ENCODE results near the gene FAM184A.
A peak's percentile ranks its signal among the peaks of the same experiment; 100 is the strongest.

FAM184A gene

DNA sequence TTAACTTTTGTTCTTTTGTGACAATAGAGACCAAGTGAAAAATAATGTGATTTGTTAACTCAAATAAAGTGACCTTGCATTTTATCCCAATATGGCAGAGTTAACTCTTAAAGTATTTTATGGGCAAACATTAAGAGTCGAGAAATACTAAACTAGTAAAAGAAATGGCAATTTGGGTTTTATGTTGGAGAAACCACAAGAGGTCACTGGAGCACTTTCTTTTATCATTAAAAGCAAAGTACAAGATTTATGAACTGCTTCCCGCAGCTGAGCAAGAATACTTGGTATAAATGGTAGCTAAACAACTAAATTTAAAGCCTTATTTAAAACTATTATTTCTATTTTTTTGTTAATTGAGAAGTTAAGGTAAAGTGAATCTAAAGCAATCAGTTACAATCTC is 110.0 kb downstream of the FAM184A start:
- DNase-seq (ENCODE audit: low read depth, low spot score), result peak; percentile 22

DNA sequence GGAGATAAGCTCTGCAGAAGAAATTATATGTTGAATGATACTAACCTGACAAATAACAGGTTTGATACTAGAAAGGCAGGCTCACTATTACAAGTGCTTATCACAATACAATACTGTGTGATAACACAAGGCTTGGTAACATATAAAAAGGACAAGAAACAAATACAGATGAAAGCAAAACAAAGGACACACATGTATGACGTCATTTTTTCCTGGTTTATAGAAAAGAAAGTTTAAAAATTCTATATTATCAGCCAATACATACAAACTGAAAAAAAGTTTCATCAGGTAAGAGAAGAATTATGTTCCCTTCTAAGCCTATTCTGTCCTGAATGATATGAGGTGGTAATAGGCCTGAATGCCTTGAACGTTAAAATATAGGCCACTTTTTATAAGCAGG is 111.2 kb downstream of the FAM184A start:
- no peak for DNase-seq (ENCODE audit: low read depth, low spot score)

DNA sequence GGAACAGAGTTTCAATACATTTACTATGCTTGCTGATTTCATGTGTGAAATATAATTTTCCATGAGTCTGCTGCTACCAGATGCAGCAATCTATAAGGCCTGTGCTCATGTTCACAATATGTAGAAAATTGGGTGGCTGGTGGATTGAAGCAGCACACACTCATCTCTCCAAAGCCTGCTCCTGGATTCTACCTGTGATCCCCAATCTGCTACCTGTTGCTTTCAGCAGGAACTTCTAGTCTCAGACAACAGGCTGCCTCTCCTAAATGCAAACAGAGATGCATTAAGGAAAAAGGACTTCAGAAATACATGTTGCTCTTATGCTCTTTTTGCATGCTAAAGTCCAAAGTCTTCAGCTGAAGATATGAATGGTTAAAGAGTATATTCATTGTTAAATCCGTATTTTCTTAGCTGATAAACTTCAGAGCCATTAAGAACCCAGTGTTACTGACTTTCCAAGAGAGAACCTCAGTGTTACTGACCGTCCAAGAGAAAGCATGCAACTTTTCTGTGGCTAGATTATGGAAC is 112.6 kb downstream of the FAM184A start:
- DNase-seq (ENCODE audit: low read depth, low spot score), result no peak

DNA sequence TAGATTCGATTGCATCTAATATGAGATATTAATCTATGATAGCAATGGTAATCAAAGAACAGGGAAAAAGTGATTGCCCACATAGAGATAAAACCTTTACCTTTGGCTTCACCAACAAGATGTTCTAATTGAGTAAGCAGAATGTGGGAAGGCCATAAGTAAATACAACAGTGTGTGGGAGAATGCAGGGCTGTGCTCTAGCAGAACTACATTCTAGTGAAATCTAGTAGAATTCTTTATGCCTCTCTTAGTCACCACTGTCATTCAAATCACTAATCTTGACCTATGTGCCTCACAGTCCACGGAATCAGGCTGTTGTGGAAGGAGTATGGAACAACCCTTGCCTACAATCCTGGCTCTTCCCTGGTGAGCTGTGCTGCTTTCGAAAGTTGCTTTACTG is 113.1 kb downstream of the FAM184A start:
- no peak for DNase-seq (ENCODE audit: low read depth, low spot score)

DNA sequence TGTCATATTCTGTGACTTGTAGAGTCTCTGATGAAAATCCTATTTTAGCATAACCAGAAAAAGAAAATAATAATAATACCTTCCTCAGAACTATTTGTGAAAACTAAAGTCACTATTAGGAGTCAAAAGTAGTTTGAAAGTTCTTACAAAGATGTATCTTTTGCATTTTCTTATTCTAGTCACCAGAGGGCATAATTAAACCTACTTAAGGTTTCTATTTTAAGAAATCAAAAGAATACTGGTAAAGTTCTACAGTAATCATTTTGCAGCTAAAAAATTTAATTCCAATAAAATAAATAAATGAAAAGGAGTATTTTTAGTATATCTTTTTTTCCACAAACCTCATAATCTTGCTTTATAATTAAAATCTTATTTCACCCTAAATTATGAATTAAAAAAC is 115.5 kb downstream of the FAM184A start:
- no peak for DNase-seq (ENCODE audit: low read depth, low spot score)

DNA sequence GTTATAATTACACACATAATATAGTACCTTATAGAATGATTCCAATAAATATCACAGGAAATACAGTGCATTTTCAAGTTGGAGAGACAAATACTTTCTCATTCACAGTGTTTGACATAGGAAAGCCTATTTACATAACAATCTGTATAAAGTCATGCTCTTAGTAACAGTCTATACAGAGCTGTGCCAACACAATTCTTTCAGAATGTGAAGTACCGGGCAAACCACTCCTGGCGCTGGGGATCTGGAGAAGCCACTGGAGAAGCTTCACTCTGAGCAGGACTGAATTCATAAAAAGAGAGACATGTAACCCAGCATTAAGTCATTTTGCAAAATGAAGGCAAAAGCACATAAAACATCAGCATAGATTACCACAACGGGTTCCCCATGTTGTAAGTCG is 118.6 kb downstream of the FAM184A start:
- DNase-seq (ENCODE audit: low read depth, low spot score), result peak; percentile 11

DNA sequence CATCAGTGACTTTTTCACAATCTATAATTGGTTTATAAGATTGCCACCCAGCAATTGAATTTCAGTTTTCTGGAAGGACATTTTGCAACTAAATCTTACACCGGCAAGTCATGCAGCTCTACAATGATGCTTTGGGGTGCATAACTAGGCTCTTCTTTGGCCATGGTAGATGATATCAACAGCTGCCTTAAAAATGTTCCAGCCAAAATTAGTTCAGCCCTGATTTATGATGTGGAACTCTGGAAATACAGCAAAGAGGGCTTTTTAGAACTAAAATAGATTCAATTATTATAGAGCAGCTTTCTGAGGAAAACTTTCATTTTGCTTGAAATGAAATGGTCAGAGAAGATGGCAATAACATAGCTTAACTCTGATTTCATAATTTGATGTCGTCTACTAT is 125.1 kb downstream of the FAM184A start:
- no peak for DNase-seq (ENCODE audit: low read depth, low spot score)

DNA sequence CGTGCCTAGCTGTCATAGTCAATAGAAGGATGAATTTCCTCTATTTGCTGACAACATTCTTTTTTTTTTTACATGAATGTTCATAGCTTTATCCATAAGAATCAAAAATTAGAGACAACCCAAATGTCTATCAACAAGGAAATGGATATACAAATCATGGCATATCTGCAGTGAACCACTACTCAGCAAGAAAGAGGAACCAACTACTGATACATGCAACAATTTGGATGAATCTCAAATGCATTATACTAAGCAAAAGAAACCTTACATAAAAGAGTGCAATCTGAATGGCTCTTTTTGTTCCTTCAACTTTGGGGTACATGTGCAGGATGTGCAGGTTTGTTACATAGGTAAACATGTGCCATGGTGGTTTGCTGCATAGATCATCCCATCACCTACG is 125.8 kb downstream of the FAM184A start:
- no peak for DNase-seq (ENCODE audit: low read depth, low spot score)

DNA sequence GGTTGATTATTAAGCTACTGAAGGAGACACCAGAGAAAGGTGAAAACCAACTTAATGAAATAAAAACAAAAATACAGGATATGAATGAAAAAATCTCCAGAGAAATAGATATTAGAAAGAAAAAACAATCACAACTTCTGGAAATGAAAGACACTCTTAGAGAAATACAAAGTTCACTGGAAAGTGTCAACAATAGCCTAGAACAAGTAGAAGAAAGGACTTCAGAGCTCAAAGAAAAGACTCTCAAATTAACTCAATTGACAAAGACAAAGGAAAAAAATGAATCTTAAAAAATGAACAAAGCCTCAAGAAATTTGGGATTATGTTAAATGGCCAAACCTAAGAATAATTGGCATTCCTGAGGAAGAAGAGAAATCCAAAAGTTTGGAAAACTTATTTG is 133.2 kb downstream of the FAM184A start:
- no peak for DNase-seq (ENCODE audit: low read depth, low spot score)

DNA sequence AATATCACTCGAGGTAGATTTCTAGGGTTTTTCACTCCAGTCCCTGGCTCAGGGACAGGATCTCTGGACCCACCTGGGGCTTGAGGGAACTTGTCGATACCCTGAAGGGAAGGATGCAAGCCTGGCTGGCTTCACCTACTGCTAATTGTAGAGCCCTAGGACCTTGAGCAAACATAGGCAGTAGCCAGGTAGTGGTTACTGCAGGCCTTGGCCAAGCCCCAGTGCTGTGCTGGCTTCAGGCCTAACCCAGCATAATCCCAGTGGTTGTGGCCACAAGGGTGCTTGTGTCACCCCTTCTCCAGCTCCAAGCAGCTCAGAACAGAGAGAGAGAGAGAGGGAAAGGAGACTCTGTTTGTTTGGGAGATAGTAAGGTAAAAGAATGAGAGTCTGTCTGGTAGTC is 137.7 kb downstream of the FAM184A start:
- DNase-seq (ENCODE audit: low read depth, low spot score), result peak; percentile 31

DNA sequence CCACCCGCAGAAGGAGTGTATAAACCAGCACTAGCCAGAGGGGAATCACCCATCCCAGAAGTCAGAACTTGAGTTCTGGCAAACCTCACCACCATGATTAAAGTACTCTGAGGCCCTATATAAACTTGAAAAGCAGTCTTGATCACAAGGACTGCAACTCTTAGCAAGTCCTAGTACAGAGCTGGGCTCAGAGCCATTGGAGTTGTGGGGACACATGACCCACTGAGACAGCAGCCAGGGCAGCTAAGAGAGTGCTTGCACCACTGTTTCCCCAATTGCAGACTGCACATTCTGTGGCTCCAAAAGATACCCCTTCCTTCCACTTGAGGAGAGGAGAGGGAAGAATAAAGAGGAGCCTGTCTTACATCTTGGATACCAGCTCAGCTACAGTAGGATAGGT is 138.8 kb downstream of the FAM184A start:
- DNase-seq (ENCODE audit: low read depth, low spot score), result no peak

DNA sequence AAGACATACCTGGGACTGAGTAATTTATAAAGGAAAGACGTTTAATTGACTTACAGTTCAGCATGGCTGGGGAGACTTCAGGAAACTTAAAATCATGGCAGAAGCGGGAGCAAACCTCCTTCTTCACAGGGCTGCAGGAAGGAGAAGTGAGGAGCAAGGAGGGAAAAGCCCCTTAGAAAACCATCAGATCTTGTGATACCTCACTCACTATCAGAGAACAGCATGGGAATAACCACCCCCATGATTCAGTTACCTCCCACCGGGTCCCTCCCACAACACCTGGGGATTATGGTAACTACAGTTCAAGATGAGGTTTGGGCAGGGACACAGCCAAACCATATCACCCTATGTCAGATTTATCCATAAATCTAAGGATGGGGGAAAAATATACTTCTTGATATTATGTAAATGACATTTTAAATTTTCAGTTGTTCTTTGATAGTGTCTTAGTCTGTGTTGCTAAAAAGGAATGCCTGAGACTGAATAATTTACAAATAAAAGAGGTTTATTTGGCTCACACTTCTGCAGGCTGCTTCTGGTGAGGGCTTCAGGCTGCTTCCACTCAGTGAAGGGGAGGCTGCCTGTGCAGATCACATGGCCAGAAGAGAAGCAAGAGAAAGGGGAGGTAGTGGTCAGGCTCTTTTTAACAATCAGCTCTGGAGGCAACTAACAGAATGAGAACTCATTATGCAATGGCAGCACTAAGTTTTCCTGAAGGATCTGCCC is 142.3 kb downstream of the FAM184A start:
- DNase-seq (ENCODE audit: low read depth, low spot score), result no peak

DNA sequence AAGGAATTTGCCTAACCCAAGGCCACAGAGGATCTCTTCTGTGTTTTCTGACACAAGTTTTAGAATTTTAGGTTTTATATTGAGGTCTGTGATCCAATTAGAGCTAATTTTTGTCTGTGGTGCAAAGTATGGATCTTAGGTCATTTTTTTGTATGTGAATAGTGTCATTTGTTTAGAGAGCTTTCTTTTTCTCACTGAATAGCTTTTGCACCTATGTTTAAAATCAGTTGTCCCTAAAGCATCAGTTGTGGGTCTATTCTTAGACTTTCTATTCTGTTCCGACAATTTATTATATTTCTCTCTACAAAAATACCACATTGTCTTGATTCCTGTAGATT is 143.2 kb downstream of the FAM184A start:
- no peak for DNase-seq (ENCODE audit: low read depth, low spot score)

DNA sequence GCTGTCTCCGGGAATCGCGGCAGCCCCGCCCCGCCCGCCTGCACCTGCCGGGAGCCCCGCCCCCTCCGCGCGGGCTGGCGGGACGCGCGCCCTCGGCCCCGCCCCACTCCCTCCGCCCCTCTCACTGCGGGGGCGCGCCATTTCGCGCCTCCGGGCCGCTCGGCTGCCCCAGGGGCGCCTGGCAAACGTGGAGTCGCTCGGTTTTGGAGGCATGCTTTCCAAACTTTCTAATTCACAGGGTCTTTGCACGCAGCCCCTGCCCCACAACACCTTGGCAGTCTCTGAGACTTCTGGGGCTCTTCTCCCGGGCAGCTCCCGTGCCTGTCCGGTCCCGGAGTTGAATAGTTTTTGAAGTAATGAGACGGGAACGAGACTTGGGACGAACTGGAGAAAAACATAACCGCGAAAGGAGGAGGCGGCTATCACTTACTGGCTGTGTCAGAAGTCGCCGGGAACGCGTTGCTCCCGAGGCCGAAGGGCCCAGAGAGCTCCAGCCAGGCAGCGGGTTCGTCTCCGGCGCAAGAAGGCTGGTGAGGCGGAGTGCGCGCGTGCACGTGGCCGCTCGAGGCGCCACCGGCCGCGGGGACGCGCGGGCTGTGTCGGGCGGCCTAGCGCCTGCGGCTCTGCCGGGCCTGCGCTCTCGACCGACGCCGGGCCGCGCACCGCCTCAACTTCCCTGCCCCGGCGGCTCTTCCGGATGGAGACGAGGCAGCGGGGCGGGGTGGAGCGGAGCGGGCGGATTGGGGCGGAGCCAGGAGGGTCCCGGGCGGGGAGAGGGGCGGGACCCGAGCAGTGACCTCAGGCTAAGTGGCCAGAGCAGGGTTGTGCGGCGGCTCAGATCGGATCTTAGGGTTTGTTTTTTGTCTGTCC is 143.8 kb downstream of the FAM184A start, which contains the start of gene MCM9:
Gene MCM9, minus strand, starts transcription at position 699 of the 870 bp plus-strand sequence. CDS start 3,436 bp downstream, outside the sequence.
- peak; percentile 97 for DNase-seq (ENCODE audit: low read depth, low spot score)

DNA sequence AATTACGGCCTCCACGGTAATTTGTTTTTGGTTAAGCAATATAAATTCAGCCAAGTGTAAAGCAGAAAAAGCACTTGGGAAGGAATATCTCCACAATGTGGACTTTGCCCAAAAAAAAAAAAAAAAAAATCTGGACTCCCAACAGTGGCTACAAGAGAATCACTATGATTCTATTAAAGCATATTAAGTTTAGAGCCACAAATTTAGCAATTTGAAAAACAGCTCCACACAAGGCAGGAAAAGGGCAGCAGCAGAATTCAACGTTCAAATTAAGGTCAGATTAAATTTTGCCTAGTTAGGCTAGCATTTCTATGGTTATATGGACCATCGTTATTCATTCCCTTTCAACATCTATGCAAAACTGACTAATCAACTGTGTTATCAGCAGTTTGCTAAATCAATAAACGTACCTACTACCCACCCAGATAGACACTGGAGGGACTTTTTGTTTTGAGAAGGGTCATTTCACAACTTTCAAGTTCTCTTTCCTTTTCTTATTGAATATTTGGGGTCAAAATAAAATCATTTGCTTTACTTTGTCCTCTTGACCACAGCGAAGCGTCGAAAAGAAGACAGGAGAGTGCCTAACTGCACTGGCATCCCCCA is 144.5 kb downstream of the FAM184A start:
- DNase-seq (ENCODE audit: low read depth, low spot score), result no peak

DNA sequence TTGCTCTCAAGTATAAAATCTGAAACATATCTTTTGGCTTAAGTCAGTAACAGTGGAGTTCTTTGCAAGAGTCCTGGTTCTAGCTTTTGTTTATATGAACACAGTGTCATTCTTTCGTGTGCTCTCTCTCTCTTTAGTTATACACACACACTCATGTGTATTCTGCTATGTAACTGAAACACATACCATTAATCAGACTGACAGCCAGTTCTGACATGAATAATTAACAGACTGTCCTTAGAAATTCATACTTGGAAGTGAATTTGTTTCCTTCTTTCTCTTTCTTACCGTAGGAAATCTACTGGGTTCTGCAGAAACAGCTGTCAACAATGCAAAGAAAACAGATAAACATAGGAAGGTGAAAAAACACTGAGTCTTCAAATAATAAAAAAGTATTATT is 146.0 kb downstream of the FAM184A start:
- no peak for DNase-seq (ENCODE audit: low read depth, low spot score)

DNA sequence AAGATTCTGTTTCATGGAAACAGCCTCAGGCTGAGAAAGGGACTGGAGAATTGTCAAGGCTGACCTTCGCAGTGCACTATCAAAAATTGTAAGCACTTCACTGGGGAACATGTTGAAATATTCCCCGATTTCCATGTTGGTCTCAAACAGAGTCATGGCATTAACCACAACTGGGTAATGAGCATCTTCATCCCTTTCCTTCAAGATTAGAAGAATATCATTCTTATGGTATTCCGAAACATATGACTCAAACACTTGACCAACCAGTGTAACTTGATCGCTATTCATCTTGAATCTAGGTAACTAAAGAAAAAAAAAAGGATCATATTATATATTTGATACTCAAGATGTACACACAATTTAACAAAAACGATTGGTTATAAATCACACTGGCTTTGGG is 147.0 kb downstream of the FAM184A start:
- no peak for DNase-seq (ENCODE audit: low read depth, low spot score)

DNA sequence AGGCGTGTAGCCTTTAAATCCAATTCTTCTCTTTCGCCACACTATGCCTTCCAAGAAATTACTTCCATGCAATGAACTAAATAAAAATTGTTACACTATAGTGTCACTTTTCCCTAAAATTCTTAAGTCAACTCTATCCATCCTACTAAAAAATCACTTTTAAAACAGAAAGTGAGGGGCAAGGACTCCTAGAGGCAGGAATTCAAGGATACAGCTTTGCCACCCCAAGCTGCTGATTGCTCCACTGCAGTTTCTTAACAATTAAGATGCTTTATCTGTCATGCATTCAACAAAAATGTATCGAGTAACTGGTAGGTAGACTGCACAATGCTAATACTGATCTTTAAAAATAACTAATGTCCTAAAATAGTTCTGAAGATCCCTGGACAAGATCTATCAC is 147.8 kb downstream of the FAM184A start:
- no peak for DNase-seq (ENCODE audit: low read depth, low spot score)

DNA sequence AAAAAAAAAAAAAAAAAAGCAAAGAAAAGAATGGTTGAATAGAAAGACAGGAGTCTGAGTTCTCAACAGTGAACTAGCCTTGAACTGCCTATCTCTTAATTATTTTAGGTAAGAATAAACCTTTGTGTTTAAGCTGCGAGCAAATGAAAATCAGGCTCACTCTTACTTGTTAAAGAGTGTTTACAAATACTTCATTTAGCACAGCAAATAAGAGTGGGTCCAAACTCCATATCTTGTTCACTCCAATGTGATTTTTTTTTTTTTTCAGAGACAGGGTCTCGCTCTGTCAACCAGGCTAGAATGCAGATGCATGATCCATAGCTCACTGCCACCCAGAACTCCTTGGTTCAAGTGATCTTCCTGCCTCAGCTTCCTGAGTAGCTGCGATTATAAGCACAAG is 155.4 kb downstream of the FAM184A start:
- DNase-seq (ENCODE audit: low read depth, low spot score), result no peak

DNA sequence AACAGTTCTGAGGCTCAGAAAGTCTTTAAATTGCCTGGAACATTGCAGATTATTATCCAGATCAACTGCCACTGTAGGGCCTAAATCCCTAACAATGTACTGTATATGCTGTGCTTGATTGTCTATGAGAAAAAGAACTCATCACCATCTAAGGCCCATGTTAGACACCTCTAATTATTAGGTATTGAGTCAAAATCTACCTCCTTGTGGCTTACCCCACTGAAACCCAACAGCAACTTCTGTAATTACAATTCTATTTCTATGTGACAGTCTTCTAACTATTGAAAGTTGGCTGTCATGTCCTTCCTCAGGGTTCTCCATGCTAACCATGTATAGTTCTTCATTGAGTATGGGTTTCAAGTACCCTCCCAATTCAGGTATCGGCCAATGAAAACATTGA is 157.4 kb downstream of the FAM184A start:
- no peak for DNase-seq (ENCODE audit: low read depth, low spot score)

DNA sequence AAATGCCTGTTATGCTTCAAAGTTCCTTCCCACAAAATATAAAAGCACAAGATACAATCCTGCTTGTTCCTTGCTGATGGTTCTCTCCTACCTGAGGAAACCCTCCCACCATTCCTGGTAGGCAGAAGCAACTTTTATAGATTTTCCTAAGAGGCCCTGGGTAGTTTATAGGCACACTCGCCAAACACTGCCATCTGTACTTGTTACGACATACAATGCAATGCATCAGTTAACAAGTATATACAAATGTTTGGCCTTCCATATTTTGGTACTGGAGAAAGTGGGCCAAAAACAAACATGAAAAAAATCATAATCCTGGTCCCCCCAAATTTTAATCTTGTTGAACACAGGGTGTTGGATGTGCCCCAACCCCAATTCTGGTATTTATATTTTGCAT is 160.1 kb downstream of the FAM184A start:
- DNase-seq (ENCODE audit: low read depth, low spot score), result no peak

DNA sequence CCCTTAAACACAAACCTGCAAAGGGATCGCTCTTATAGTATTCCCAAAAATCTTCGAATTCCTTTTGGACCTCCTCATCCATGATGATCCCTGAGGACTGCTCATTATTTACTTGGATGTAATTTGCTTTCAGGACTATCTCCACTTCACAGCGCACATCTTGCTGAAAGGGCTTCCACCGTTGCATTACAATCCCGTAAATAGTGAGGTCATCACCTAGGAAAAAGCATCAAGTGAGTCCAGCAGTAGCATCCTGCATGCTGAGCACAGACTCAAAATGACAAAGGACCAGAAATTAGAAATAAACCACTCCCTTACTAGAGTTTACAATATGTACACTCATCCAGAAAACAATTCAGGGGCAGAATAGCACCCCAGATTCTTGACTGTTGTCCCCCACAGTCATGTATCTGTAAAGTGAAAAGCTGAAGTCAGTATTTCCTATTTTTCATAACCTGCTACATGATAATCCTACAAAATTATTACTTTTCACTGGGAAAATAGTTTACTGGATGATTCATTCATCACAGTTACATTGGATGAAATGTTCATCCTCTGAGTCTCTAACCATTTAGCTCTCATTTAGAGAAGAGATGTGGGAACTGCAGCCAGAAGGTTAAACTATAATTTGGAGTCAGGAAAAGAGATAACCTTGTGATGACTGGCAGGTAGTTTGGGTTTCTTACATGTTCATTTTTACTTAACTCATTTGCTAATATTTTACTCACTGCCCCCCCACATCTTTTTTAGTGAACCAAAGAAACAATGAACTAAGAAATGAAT is 160.7 kb downstream of the FAM184A start:
- DNase-seq (ENCODE audit: low read depth, low spot score), result no peak

All from astrocyte of the hippocampus (primary cell).